HepG2 (cell line): ENCODE results near the gene ASXL1. TPM values are rescaled to one million over a fixed set of nuclear protein-coding genes. Genes with fewer than 3 reads are reported as not detected.

Experiments used
- ATAC-seq: fragments of 200-7000 bp; cut with Tn5 transposase; 3 replicates; pipeline ENCODE4 v1.9.1; 2020; ENCODE audit warnings: mild to moderate bottlenecking, moderate library complexity
- BruUV-seq: library from RNA; stranded (reverse); fragments of 400-500 nt; replicated peaks from 2 replicates; lab custom pipeline; 2021; lab: Mats Ljungman, UMichigan
- CTCF ChIA-PET: fragments of 300-600 bp; formaldehyde crosslinking; extraction: SDS; loops from one replicate; lab custom pipeline; 2021; ENCODE audit warnings: low total read pairs, inconsistent platforms, low intra/inter-chr PET ratio; lab: Yijun Ruan, JAX
- POLR2A ChIA-PET: fragments of 350-600 bp; sonication (Branson Sonifier 250); formaldehyde crosslinking; loops from one replicate; lab custom pipeline; 2020; ENCODE audit warnings: antibody characterized with exemption, inconsistent platforms; lab: Yijun Ruan, JAX
- DNase-seq: peaks from one replicate; pipeline ENCODE4 v3.0.0-alpha.2; 2015; ENCODE audit warnings: low spot score
- FAIRE-seq: peaks from 3 replicates; lab custom pipeline; 2011; peaks lifted over from hg19 to GRCh38; lab: Jason Lieb, UNC
- H2AFZ ChIP-seq: one replicate; pipeline ENCODE4 v1.6.1; 2011; ENCODE audit warnings: low read length, inconsistent platforms
- H3K27ac ChIP-seq: fragments of 300-600 bp; 3 replicates; pipeline ENCODE4 v1.8.0; 2011; ENCODE audit warnings: mixed run types, mild to moderate bottlenecking, mixed read lengths, low read length, inconsistent platforms; ENCODE audit not compliant: insufficient read depth; ENCODE audit errors: extremely low read length
- H3K27me3 ChIP-seq, 2 experiments: fragments of 200-600 bp in 1 of 2; 2 replicates in 1 of 2; 3 replicates in 1 of 2; pipeline versions ENCODE4 v1.6.0 to v1.8.0; 2011; ENCODE audit warnings: low read length in 2 of 2, mild to moderate bottlenecking in 2 of 2, moderate library complexity in 2 of 2, inconsistent platforms in 1 of 2; ENCODE audit not compliant: insufficient read depth in 2 of 2, control insufficient read depth in 1 of 2
- H3K36me3 ChIP-seq, 2 experiments: fragments of 200-600 bp in 1 of 2; replicated peaks in 1 of 2; 2 replicates in 1 of 2; 3 replicates in 1 of 2; pipeline versions ENCODE4 v1.5.1 to v1.8.0; 2011; ENCODE audit warnings: low read length in 2 of 2, inconsistent platforms in 1 of 2; ENCODE audit not compliant: insufficient read depth in 2 of 2, control insufficient read depth in 1 of 2
- H3K4me1 ChIP-seq: 2 replicates; pipeline ENCODE4 v1.5.1; 2012; ENCODE audit warnings: low read length, inconsistent platforms; ENCODE audit not compliant: insufficient read depth
- H3K4me2 ChIP-seq: 2 replicates; pipeline ENCODE4 v1.6.0; 2011; ENCODE audit warnings: low read depth, low read length, inconsistent platforms
- H3K4me3 ChIP-seq, 3 experiments: fragments of 200-600 bp in 1 of 3; sonication (generic), shearing (Covaris generic) in 1 of 3; replicated peaks in 1 of 3; 2 replicates each; pipeline ENCODE4 v1.5.1; 2011 to 2016; ENCODE audit warnings: low read length in 3 of 3, inconsistent platforms in 2 of 3, low read depth in 2 of 3, mild to moderate bottlenecking in 2 of 3, control low read depth in 1 of 3, mixed read lengths in 1 of 3; ENCODE audit not compliant: insufficient read depth in 1 of 3
- H3K79me2 ChIP-seq: one replicate; pipeline ENCODE4 v1.6.1; 2011; ENCODE audit warnings: low read length, inconsistent platforms; ENCODE audit not compliant: insufficient read depth
- H3K9ac ChIP-seq: 2 replicates; pipeline ENCODE4 v1.6.0; 2011; ENCODE audit warnings: mild to moderate bottlenecking, low read depth, low read length, inconsistent platforms; ENCODE audit not compliant: insufficient read depth
- H3K9me3 ChIP-seq: 2 replicates; pipeline ENCODE4 v1.5.1; 2012; ENCODE audit warnings: mild to moderate bottlenecking, low read length
- H4K20me1 ChIP-seq: 2 replicates; pipeline ENCODE4 v1.6.0; 2011; ENCODE audit warnings: inconsistent platforms, mild to moderate bottlenecking, low read length, moderate library complexity; ENCODE audit not compliant: insufficient read depth
- CBX2 ChIP-seq, 2 experiments: fragments of 200-600 bp in 1 of 2; sonication (generic); formaldehyde crosslinking in 1 of 2; IDR thresholded peaks; 2 replicates each; pipeline versions ENCODE4 v1.7.0 to v1.8.1; 2018 to 2022; ENCODE audit warnings: low read depth in 2 of 2, low read length in 1 of 2, mild to moderate bottlenecking in 1 of 2, missing genetic modification reagents in 1 of 2
- ETS1 ChIP-seq: sonication (generic); formaldehyde crosslinking; IDR thresholded peaks from 2 replicates; pipeline ENCODE4 v1.4.0; 2020; ENCODE audit warnings: missing genetic modification reagents
- FOXJ3 ChIP-seq: sonication (generic); formaldehyde crosslinking; IDR thresholded peaks from 2 replicates; pipeline ENCODE4 v1.4.0; 2020; ENCODE audit warnings: missing genetic modification reagents, mild to moderate bottlenecking, borderline replicate concordance
- FOXK2 ChIP-seq: fragments of 450-650 bp; IDR thresholded peaks from 2 replicates; pipeline ENCODE4 v1.6.1; 2016
- HOXD1 ChIP-seq: sonication (generic); formaldehyde crosslinking; IDR thresholded peaks from 2 replicates; pipeline ENCODE4 v1.5.0; 2020; ENCODE audit warnings: missing genetic modification reagents
- NFE2L1 ChIP-seq: sonication (generic); formaldehyde crosslinking; IDR thresholded peaks from 2 replicates; pipeline ENCODE4 v1.4.0; 2020; ENCODE audit warnings: missing genetic modification reagents, mild to moderate bottlenecking, borderline replicate concordance
- NKX3-1 ChIP-seq: sonication (generic); formaldehyde crosslinking; IDR thresholded peaks from 2 replicates; pipeline ENCODE4 v1.5.0; 2020; ENCODE audit warnings: missing genetic modification reagents
- ONECUT2 ChIP-seq: sonication (generic); formaldehyde crosslinking; IDR thresholded peaks from 2 replicates; pipeline ENCODE4 v1.4.0; 2020; ENCODE audit warnings: missing genetic modification reagents
- PITX1 ChIP-seq: sonication (generic); formaldehyde crosslinking; IDR thresholded peaks from 2 replicates; pipeline ENCODE4 v1.5.1; 2020; ENCODE audit warnings: mild to moderate bottlenecking, missing genetic modification reagents
- RARA ChIP-seq: IDR thresholded peaks from 2 replicates; pipeline ENCODE4 v1.6.1; 2016; ENCODE audit warnings: missing genetic modification reagents, missing compliant biosample characterization
- RBM39 ChIP-seq: fragments of 200-400 bp; formaldehyde crosslinking; IDR thresholded peaks from one replicate; pipeline ENCODE4 v1.6.1; 2018; ENCODE audit warnings: antibody characterized with exemption, mild to moderate bottlenecking, low read depth, low read length; ENCODE audit not compliant: poor library complexity, severe bottlenecking
- RXRB ChIP-seq: IDR thresholded peaks from 2 replicates; pipeline ENCODE4 v1.6.1; 2016; ENCODE audit warnings: borderline replicate concordance, missing genetic modification reagents, missing compliant biosample characterization
- SMAD3 ChIP-seq: sonication (generic); formaldehyde crosslinking; IDR thresholded peaks from 2 replicates; pipeline ENCODE4 v1.4.0; 2020; ENCODE audit warnings: missing genetic modification reagents
- SPEN ChIP-seq: sonication (generic); formaldehyde crosslinking; IDR thresholded peaks from 2 replicates; pipeline ENCODE4 v1.5.1; 2020; ENCODE audit warnings: low read depth, mild to moderate bottlenecking, missing genetic modification reagents
- TBL1XR1 ChIP-seq: fragments of 150-350 bp; IDR thresholded peaks from 2 replicates; pipeline ENCODE4 v1.6.1; 2014; ENCODE audit warnings: borderline replicate concordance, low read length; ENCODE audit not compliant: partially characterized antibody
- ZNF143 ChIP-seq: sonication (generic); formaldehyde crosslinking; IDR thresholded peaks from 2 replicates; pipeline ENCODE4 v1.4.0; 2020; ENCODE audit warnings: missing genetic modification reagents
- ZNF550 ChIP-seq: sonication (generic); formaldehyde crosslinking; IDR thresholded peaks from 2 replicates; pipeline ENCODE4 v1.4.0; 2020; ENCODE audit warnings: mild to moderate bottlenecking, missing genetic modification reagents, borderline replicate concordance
- ZNF564 ChIP-seq: sonication (generic); formaldehyde crosslinking; IDR thresholded peaks from 2 replicates; pipeline ENCODE4 v1.8.1; 2023; ENCODE audit warnings: mild to moderate bottlenecking, missing genetic modification reagents
- ZNF652 ChIP-seq: IDR thresholded peaks from 2 replicates; pipeline ENCODE4 v1.6.1; 2016; ENCODE audit warnings: low read depth, borderline replicate concordance
- ZNF749 ChIP-seq: sonication (generic); formaldehyde crosslinking; IDR thresholded peaks from 2 replicates; pipeline ENCODE4 v1.8.0; 2022; ENCODE audit warnings: mild to moderate bottlenecking, missing genetic modification reagents, moderate library complexity, borderline replicate concordance
- ZNF800 ChIP-seq: sonication (generic); formaldehyde crosslinking; IDR thresholded peaks from 2 replicates; pipeline ENCODE4 v1.4.0; 2020; ENCODE audit warnings: missing genetic modification reagents
- ZSCAN22 ChIP-seq: sonication (generic); formaldehyde crosslinking; IDR thresholded peaks from 2 replicates; pipeline ENCODE4 v1.4.0; 2020; ENCODE audit warnings: mild to moderate bottlenecking, missing genetic modification reagents
- WGBS: methylation state at CpG from one replicate; pipeline ENCODE4 v1.1.6; 2017; ENCODE audit warnings: low lambda C conversion rate; 5-methylcytosine and 5-hydroxymethylcytosine counted together
- in situ Hi-C: cut with HindIII; loops from 2 replicates; pipeline ENCODE4 v1.10.0; 2017; ENCODE audit warnings: low pct_unique_long_range_greater_than_20kb; ENCODE audit not compliant: extremely low pct_ligation_motif_present
- intact Hi-C: fragments of 100-400 bp; cut with micrococcal nuclease; formaldehyde crosslinking; loops from one replicate; pipeline ENCODE4 v1.10.0; 2022; ENCODE audit not compliant: unreplicated experiment
- polyA plus RNA-seq, 8 experiments: library from polyadenylated mRNA; depleted of rRNA in 3 of 8; stranded (reverse) in 7 of 8; unstranded in 1 of 8; fragments of >200 nt; fragmentation: Illumina TruSeq in 4 of 8; extraction: Trizol in 4 of 8; gene quantifications; 2 replicates each; pipeline versions ENCODE4 v1.2.1 to v1.2.3, GENCODE V29; 2011 to 2016; ENCODE audit warnings: low read depth in 4 of 8, missing spikeins in 1 of 8, mixed read lengths in 1 of 8; ENCODE audit not compliant: insufficient read depth in 1 of 8
- total RNA-seq, 5 experiments: library from RNA; depleted of rRNA; stranded (reverse); fragments of >200 nt; fragmentation: Illumina TruSeq; extraction: Trizol; gene quantifications; 2 replicates each; pipeline ENCODE4 v1.2.3, GENCODE V29; 2016; ENCODE audit warnings: low read depth in 1 of 5

ASXL1 gene
- total and polyA plus RNA-seq, 2 of the 13 experiments (the other 11 are each of a cell fraction or from before 2014, with no cell fraction given) = 62.1 to 74.8 TPM

- TF ChIP-seq RARA (CRISPR knock-in tag) = peak; percentile 48; the same call in 1 of the 2 replicates
- no peak for TF ChIP-seq RBM39
- TF ChIP-seq ZNF550 (CRISPR knock-in tag) = no peak
- no peak for TF ChIP-seq ETS1 (CRISPR knock-in tag)
- TF ChIP-seq RXRB (CRISPR knock-in tag) = no peak
- TF ChIP-seq ZNF564 (CRISPR knock-in tag) = no peak
- peak; percentile 68; the same call in 1 of the 2 replicates for TF ChIP-seq PITX1 (CRISPR knock-in tag)
- no peak for TF ChIP-seq NFE2L1 (CRISPR knock-in tag)
- no peak for TF ChIP-seq NKX3-1 (CRISPR knock-in tag)
- no peak for TF ChIP-seq ZNF143 (CRISPR knock-in tag)
- TF ChIP-seq SPEN = no peak
- no peak for TF ChIP-seq CBX2 (IDR thresholded peaks at IDR 0.05; ENCODE audit: low read depth, low read length)
- no peak for TF ChIP-seq CBX2 (CRISPR knock-in tag; IDR thresholded peaks at IDR 0.05; ENCODE audit: low read depth)
- no peak for TF ChIP-seq ZNF652 (CRISPR knock-in tag)
- 0 out of 2 replicates have a peak, but pooled peaks have one; percentile 20 for TF ChIP-seq FOXJ3
Measured at GRCh38 chr20:32348207-32348606, 9.9 kb upstream of the ASXL1 start (continued).

- Histone ChIP-seq H3K27me3 (no peaks in the 10 kb centered on the region), H4K20me1 (no peaks in the 10 kb centered on the region), H2AFZ (no peak overlapping the region), H3K4me2 (no peak overlapping the region), H3K9ac (no peak overlapping the region), H3K36me3 (no peaks in the 10 kb centered on the region), H3K9me3 (no peaks in the 10 kb centered on the region), H3K27ac (no peak overlapping the region), H3K79me2 (no peaks in the 10 kb centered on the region), H3K4me1 (peaks cover 51% of the 10 kb centered on the region), H3K4me3 (no peak overlapping the region)
- DNase-seq = no peak
- intact Hi-C loops = no loop called here
- WGBS = 63% methylated on average over 3 of the region's 3 CpGs
- FAIRE-seq = no peak
- in situ Hi-C loops = no loop called here
- BruUV-seq = no TSS peak
- ChIA-PET CTCF (no interaction called here), POLR2A (interaction anchor here (0.9 kb wide), 1 partner anchor 10 kb away, joined by 3 read pairs; no protein-coding TSS in a partner anchor)
- no peak for ATAC-seq
- TF ChIP-seq TBL1XR1 (no peak), ZNF800 (CRISPR knock-in tag) (no peak), FOXK2 (no peak), ONECUT2 (CRISPR knock-in tag) (no peak), HOXD1 (CRISPR knock-in tag) (no peak), ZSCAN22 (no peak), ZNF749 (CRISPR knock-in tag) (no peak), SMAD3 (no peak)
Measured at GRCh38 chr20:32350421-32350820, 7.7 kb upstream of the ASXL1 start.
